DLD1 (cell line): ENCODE measurements around the gene DDX25.

Source experiments
- in situ Hi-C: cut with HindIII; loops from 2 replicates; pipeline ENCODE4 v1.10.0; 2017; ENCODE audit warnings: low sequenced_read_pairs

DDX25 gene

DNA sequence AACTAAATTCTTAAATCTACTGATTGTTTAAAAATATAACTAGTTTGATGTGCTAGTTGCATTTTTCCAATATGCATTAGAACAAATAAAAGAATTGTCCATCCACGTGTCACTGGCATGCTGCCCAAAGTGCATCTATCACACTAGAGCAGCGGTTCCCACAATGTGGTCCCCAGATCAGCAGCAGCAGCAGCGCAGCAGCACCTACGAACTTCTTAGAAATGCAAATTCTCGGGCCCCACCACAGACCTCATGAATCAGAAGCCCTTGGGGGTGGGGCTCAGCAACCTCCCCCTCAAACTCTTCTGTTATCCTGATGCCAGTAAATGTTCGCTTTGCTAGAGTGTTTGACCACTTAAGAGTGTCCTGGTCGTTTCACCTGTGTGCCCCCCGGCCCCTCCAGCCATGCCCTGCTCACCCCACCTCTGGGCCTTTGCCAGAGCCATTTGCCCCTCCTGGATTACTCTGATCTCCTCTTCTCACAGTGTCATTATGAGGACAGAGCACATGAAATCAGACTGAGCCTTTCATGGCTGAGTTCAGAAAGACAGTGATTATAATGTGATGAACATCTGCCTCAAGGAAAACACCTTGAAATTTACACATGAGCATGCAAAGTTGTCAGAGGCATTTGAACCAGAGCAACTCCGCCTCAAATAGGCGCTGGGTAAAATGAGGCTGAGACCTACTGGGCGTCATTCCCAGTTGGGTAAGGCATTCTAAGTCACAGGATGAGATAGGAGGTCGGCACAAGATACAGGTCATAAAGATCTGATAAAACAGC is 28.9 kb downstream of the DDX25 start:
- in situ Hi-C loops, result loop anchor here (25.0 kb wide), 2 partner anchors 154 to 304 kb away; no protein-coding TSS in a partner anchor

DNA sequence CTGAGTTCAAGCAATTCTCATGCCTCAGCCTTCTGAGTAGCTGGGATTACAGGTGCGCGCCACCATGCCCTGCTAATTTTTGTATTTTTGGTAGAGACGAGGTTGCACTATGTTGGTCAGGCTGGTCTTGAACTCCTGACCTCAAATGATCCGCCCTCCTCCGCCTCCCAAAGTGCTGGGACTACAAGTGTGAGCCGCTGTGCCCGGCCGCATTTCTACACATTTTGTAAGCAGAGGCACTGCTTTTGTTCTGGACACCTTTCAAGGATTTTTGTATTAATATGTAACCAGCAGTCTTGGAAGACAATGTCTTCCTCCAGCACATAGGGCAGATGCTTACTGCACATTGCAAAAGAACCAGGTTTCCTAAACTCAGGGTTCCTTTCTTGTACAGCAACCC is 30.2 kb downstream of the DDX25 start:
- in situ Hi-C loops, result loop anchor here (25.0 kb wide), 2 partner anchors 153 to 303 kb away; no protein-coding TSS in a partner anchor

- in situ Hi-C loops, result loop anchor here (25.0 kb wide), 2 partner anchors 152 to 302 kb away; no protein-coding TSS in a partner anchor
Observed at GRCh38 chr11:125935056-125935455, 30.7 kb downstream of the DDX25 start.

GRCh38 chr11:125935618-125936199 is 31.4 kb downstream of the DDX25 start:
- in situ Hi-C loops, result loop anchor here (25.0 kb wide), 2 partner anchors 152 to 302 kb away; no protein-coding TSS in a partner anchor

GRCh38 chr11:125938418-125938817 is 34.1 kb downstream of the DDX25 start:
- in situ Hi-C loops, result loop anchor here (25.0 kb wide), 2 partner anchors 149 to 299 kb away; no protein-coding TSS in a partner anchor

DNA sequence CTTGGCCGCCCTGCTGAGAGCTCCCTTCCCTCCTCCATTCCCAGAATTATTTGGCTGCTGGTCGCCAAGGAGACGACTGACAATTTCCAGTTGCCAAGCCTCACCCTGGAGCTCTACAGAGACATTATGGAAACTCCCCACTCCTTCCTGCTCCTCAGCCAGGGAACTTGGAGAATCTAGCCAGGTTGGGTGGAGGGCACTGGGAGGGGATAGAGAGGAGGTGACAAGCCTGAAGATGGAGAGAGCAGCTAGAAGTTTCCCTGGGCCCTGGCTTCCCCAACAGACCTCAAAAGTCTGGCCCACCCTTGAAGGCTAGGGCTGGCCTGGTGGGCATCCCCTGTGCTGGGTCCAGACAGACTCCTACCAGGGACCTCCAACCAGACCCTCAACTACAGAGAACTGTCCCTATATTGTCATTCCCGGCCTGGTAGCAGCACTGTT is 34.8 kb downstream of the DDX25 start:
- in situ Hi-C loops, result loop anchor here (25.0 kb wide), 2 partner anchors 148 to 298 kb away; no protein-coding TSS in a partner anchor

DNA sequence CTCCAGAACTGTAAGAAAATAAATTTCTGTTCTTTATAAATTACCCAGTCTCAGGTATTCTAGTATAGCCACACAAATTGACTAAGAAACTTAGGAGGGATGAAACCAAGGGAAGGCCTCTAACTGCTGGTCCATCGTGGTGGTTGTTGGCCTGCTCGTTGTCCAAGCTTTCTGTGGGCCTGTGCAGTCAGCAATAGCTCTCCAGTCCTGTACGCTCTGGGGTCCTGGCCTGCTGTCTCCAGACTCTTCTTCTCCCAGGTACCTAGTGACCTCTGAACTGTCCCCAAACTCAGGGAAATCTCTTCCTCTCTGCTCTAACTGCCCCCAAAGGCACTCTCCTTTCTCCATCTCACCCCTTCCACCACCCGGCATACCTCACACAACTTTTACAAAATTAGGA is 35.8 kb downstream of the DDX25 start:
- in situ Hi-C loops, result loop anchor here (25.0 kb wide), 2 partner anchors 147 to 297 kb away; no protein-coding TSS in a partner anchor

GRCh38 chr11:125941267-125941618 is 36.9 kb downstream of the DDX25 start:
- in situ Hi-C loops, result loop anchor here (25.0 kb wide), 2 partner anchors 146 to 296 kb away; no protein-coding TSS in a partner anchor

GRCh38 chr11:125941619-125942611 is 37.6 kb downstream of the DDX25 start:
- in situ Hi-C loops, result loop anchor here (25.0 kb wide), 2 partner anchors 145 to 295 kb away; no protein-coding TSS in a partner anchor

- in situ Hi-C loops, result loop anchor here (25.0 kb wide), 2 partner anchors 144 to 294 kb away; no protein-coding TSS in a partner anchor
Observed at GRCh38 chr11:125942771-125943428, 38.6 kb downstream of the DDX25 start.

DNA sequence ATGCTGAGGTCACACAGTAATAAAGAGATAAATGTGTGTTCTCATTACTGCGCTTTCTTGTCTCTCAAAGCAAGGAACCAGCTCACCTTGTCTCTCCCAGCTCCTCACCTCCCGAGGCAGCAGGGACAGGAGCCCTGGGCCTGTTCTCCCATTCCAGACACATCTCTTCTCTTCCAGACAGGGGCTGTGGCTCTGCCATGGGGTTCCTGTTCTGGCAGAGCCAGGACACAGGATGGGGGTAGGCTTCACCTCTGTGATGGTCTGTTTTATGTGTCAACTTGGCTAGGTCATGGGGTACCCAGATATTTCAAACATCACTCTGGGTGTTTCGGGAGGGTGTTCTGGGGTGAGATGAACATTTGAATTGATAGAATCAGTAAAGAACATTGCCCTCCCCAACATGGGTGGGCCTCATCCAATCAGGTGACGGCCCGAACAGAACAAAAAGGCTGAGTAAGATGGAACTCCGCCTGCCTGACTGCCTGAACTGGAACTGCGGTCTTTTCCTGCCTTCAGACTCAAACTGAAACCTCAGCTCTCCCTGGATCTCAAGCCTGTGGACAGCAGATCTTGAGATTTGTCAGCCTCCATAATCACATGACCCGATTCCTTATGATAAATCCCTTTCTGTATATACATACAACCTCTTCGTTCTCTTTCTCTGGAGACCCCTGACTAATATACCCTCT is 39.5 kb downstream of the DDX25 start:
- in situ Hi-C loops, result loop anchor here (25.0 kb wide), 2 partner anchors 143 to 293 kb away; no protein-coding TSS in a partner anchor

GRCh38 chr11:125944350-125945010 is 40.2 kb downstream of the DDX25 start:
- in situ Hi-C loops, result loop anchor here (25.0 kb wide), 2 partner anchors 143 to 293 kb away; no protein-coding TSS in a partner anchor

DNA sequence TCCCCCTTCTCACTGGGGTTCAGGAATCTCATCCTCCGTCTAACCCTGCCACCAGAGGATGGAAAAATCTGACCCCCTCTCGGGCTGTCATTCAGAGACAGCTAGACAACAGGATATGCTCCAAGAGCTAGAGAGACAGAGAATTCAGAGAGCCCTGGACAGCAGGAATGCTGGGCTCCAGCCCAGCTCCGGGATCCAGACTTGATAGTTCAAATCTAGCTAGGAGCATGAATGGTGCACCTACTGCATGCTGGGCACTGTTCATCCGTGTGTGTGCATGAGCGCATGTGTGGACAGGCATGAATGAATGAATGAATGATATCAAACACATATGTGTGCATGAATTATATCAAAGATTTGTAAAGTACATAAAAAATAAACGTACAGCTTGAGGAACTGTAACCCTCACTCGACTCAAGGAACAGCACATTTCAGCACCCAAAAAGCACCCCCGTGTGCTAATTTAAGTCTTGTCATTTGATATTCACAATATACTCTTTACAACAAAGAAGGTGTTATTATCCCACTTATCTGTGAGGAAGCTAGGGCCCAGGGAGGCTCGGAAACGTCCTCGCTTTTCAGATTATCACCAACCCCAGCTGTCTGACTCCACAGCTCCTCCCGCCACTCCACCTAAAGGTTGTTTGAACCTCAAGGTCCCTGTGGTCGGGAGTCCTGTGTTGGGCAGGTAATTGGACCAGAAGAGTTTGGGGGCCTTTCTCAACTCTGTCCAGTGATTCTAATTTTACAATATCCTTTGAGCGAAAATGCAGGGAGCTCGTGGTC is 40.9 kb downstream of the DDX25 start:
- in situ Hi-C loops, result loop anchor here (25.0 kb wide), 2 partner anchors 142 to 292 kb away; no protein-coding TSS in a partner anchor

- in situ Hi-C loops, result loop anchor here (25.0 kb wide), 2 partner anchors 141 to 291 kb away; no protein-coding TSS in a partner anchor
Observed at GRCh38 chr11:125945797-125946520, 41.7 kb downstream of the DDX25 start, which contains the start of gene VSIG10L2. Gene VSIG10L2 (plus strand): TSS chr11:125946044. CDS start chr11:125946056, 12 bp downstream.

GRCh38 chr11:125946712-125947418 is 42.6 kb downstream of the DDX25 start:
- in situ Hi-C loops, result loop anchor here (25.0 kb wide), 2 partner anchors 140 to 290 kb away; no protein-coding TSS in a partner anchor
